ENCODE results near the gene OR52I2. TPM values are rescaled to one million over a fixed set of nuclear protein-coding genes. Genes with fewer than 3 reads are reported as not detected.

The OR52I2 gene
- total and polyA plus RNA-seq, 2 donors from 2014 or later: not detected

- Histone ChIP-seq H3K9ac (ENCODE audit: low read length in 3 of 3) (no peak overlapping the region), H3K36me3 (ENCODE audit: control insufficient read depth in 2 of 3, insufficient read depth in 3 of 3, low read length in 3 of 3) (no peaks in the 10 kb centered on the region), H3K4me1 (ENCODE audit: control insufficient read depth in 2 of 3, insufficient read depth in 2 of 3, low read depth in 1 of 3, low read length in 3 of 3) (peaks cover 0 to 3% (median 0%) of the 10 kb centered on the region in 3 donors), H3K27ac (ENCODE audit: low read depth in 2 of 2, low read length in 2 of 2) (no peak overlapping the region), H3K9me3 (ENCODE audit: control insufficient read depth in 2 of 3, insufficient read depth in 1 of 3, low read length in 3 of 3) (no peaks in the 10 kb centered on the region), H3K27me3 (ENCODE audit: control insufficient read depth, insufficient read depth, low read length) (no peaks in the 10 kb centered on the region), H3K4me3 (ENCODE audit: low read length in 3 of 3) (no peak overlapping the region)
- TF ChIP-seq CTCF (IDR thresholded peaks at IDR 0.05; ENCODE audit: borderline replicate concordance, extremely low read depth, insufficient read depth): no peak
- DNase-seq: no peak
- no peak for FAIRE-seq
- intact Hi-C loops (cut with DNase I): no loop called here
Observed at GRCh38 chr11:4636136-4636535, 54.6 kb downstream of the OR52I2 start.

- intact Hi-C loops (cut with DNase I): no loop called here
- peaks cover 0 to 3% (median 0%) of the 10 kb centered on the region in 3 donors for H3K4me1 ChIP-seq (ENCODE audit: control insufficient read depth in 2 of 3, insufficient read depth in 2 of 3, low read depth in 1 of 3, low read length in 3 of 3)
- no peaks in the 10 kb centered on the region for H3K27me3 ChIP-seq (ENCODE audit: control insufficient read depth, insufficient read depth, low read length)
- peak; percentile 86 for TF ChIP-seq CTCF (IDR thresholded peaks at IDR 0.05; ENCODE audit: borderline replicate concordance, extremely low read depth, insufficient read depth)
- H3K4me3 ChIP-seq (ENCODE audit: low read length in 3 of 3): peak within 1 kb of the TSS in 2 of 3 donors; percentile 45 to 47
- FAIRE-seq (no peak), DNase-seq (peak; percentile 79 to 92 (median 88))
- H3K9ac ChIP-seq (ENCODE audit: low read length in 3 of 3): no peak within 1 kb of the TSS
- no peaks in the 10 kb centered on the region for H3K36me3 ChIP-seq (ENCODE audit: control insufficient read depth in 2 of 3, insufficient read depth in 3 of 3, low read length in 3 of 3)
- H3K27ac ChIP-seq (ENCODE audit: low read depth in 2 of 2, low read length in 2 of 2): no peak within 1 kb of the TSS
- no peaks in the 10 kb centered on the region for H3K9me3 ChIP-seq (ENCODE audit: control insufficient read depth in 2 of 3, insufficient read depth in 1 of 3, low read length in 3 of 3)
Observed at GRCh38 chr11:4636962-4637661, 55.6 kb downstream of the OR52I2 start, which contains the start of gene OR51D1. OR51D1 (plus strand) TSS chr11:4637477; CDS start chr11:4639791, 2,314 bp downstream.

- H3K36me3 ChIP-seq (ENCODE audit: control insufficient read depth in 2 of 3, insufficient read depth in 3 of 3, low read length in 3 of 3): no peaks in the 10 kb centered on the region
- intact Hi-C loops (cut with DNase I): no loop called here
- no peaks in the 10 kb centered on the region for H3K9me3 ChIP-seq (ENCODE audit: control insufficient read depth in 2 of 3, insufficient read depth in 1 of 3, low read length in 3 of 3)
- DNase-seq (no peak), FAIRE-seq (no peak)
- no peak for TF ChIP-seq CTCF (IDR thresholded peaks at IDR 0.05; ENCODE audit: borderline replicate concordance, extremely low read depth, insufficient read depth)
- peaks cover 0 to 3% (median 0%) of the 10 kb centered on the region in 3 donors for H3K4me1 ChIP-seq (ENCODE audit: control insufficient read depth in 2 of 3, insufficient read depth in 2 of 3, low read depth in 1 of 3, low read length in 3 of 3)
- H3K4me3 ChIP-seq (ENCODE audit: low read length in 3 of 3): no peak overlapping the region
- H3K27me3 ChIP-seq (ENCODE audit: control insufficient read depth, insufficient read depth, low read length): no peaks in the 10 kb centered on the region
- H3K27ac ChIP-seq (ENCODE audit: low read depth in 2 of 2, low read length in 2 of 2): no peak overlapping the region
- no peak overlapping the region for H3K9ac ChIP-seq (ENCODE audit: low read length in 3 of 3)
Observed at GRCh38 chr11:4637662-4638047, 56.1 kb downstream of the OR52I2 start.

All from kidney (tissue), 14 donors.